MM.1S (cell line): ENCODE results near the gene ENPP1.

Experiments used
- EZH2phosphoT487 ChIP-seq: fragments of 300-600 bp; sonication (generic); IDR thresholded peaks from 2 replicates; pipeline ENCODE4 v1.6.1; 2018; ENCODE audit warnings: antibody characterized with exemption, low read length
- TF ChIP-seq, protein P1 (sequence below): fragments of 300-600 bp; sonication (generic); IDR thresholded peaks from 2 replicates; pipeline ENCODE4 v1.5.1; 2016; ENCODE audit warnings: antibody characterized with exemption, low read length, mixed read lengths

DNA sequence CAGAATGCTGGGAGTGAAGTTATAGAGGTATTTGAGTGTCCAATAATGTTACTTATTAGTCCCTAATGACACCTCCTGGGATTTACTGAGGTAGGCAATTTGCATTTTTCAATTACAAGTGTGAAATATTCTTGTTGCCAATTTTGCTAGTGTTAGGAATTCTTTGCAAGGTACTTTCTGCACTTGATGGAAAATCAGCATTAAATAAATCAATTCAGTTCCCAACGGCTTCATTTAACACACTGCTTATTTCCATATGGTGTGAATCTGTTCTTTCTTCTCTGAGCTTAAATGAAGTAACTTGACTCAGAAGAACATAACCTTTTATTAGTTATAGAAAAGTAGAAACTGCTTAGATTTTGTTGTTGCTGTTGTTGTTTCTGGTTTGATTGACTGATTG is 122.2 kb downstream of the ENPP1 start:
- TF ChIP-seq, protein P1, sequence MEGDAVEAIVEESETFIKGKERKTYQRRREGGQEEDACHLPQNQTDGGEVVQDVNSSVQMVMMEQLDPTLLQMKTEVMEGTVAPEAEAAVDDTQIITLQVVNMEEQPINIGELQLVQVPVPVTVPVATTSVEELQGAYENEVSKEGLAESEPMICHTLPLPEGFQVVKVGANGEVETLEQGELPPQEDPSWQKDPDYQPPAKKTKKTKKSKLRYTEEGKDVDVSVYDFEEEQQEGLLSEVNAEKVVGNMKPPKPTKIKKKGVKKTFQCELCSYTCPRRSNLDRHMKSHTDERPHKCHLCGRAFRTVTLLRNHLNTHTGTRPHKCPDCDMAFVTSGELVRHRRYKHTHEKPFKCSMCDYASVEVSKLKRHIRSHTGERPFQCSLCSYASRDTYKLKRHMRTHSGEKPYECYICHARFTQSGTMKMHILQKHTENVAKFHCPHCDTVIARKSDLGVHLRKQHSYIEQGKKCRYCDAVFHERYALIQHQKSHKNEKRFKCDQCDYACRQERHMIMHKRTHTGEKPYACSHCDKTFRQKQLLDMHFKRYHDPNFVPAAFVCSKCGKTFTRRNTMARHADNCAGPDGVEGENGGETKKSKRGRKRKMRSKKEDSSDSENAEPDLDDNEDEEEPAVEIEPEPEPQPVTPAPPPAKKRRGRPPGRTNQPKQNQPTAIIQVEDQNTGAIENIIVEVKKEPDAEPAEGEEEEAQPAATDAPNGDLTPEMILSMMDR: no peak
- no peak for TF ChIP-seq EZH2phosphoT487
